ENCODE measurements around the gene MORC3.

DNA sequence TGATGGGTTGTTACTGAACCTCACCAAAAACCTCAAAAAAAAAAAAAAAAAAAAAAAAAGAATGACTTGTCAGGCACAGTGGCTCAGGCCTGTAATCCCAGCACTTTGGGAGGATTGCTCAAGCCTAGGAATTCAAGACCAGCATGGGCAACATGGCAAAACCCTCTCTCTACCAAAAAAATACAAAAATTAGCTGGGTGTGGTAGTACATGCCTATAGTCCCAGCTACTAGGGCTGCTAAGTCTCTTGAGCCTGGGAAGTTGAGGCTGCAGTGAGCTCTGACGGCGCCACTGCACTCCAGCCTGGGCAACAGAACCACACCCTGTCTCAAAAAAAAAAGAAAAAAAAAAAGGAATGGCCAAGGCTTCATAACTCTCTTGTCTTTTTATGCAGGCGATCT lies 76.3 kb downstream of the MORC3 start:
- TF ChIP-seq, protein P1, sequence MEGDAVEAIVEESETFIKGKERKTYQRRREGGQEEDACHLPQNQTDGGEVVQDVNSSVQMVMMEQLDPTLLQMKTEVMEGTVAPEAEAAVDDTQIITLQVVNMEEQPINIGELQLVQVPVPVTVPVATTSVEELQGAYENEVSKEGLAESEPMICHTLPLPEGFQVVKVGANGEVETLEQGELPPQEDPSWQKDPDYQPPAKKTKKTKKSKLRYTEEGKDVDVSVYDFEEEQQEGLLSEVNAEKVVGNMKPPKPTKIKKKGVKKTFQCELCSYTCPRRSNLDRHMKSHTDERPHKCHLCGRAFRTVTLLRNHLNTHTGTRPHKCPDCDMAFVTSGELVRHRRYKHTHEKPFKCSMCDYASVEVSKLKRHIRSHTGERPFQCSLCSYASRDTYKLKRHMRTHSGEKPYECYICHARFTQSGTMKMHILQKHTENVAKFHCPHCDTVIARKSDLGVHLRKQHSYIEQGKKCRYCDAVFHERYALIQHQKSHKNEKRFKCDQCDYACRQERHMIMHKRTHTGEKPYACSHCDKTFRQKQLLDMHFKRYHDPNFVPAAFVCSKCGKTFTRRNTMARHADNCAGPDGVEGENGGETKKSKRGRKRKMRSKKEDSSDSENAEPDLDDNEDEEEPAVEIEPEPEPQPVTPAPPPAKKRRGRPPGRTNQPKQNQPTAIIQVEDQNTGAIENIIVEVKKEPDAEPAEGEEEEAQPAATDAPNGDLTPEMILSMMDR (conservative IDR thresholded peaks at IDR 0.05; ENCODE audit: low read length): no peak
- no peak for TF ChIP-seq EZH2phosphoT487 (IDR thresholded peaks at IDR 0.05; ENCODE audit: borderline replicate concordance, low read depth, low read length)

Measured in OCI-LY7 (cell line).